Panc1 (cell line): ENCODE measurements around the gene ANKLE1. TPM values are rescaled to one million over a fixed set of nuclear protein-coding genes. Genes with fewer than 3 reads are reported as not detected.
A peak's percentile ranks its signal among the peaks of the same experiment; 100 is the strongest.

ENCODE experiments used
- ATAC-seq: fragments of 200-7000 bp; cut with Tn5 transposase; 2 replicates; pipeline ENCODE4 v1.9.1; 2020; ENCODE audit warnings: mild to moderate bottlenecking, moderate library complexity
- BruUV-seq: library from RNA; stranded (reverse); fragments of 400-500 nt; replicated peaks from 2 replicates; lab custom pipeline; 2021; lab: Mats Ljungman, UMichigan
- CTCF ChIA-PET: fragments of 300-600 bp; sonication (Branson Sonifier 250); formaldehyde crosslinking; loops from one replicate; lab custom pipeline; 2022; ENCODE audit warnings: antibody characterized with exemption; lab: Charles Lee
- POLR2A ChIA-PET: fragments of 300-600 bp; sonication (Branson Sonifier 250); formaldehyde crosslinking; loops from one replicate; lab custom pipeline; 2022; ENCODE audit warnings: antibody characterized with exemption; lab: Charles Lee
- DNase-seq: peaks from one replicate; pipeline ENCODE4 v3.0.0-alpha.2; 2010; ENCODE audit warnings: low read depth, low spot score
- H3K27ac ChIP-seq: 2 replicates; pipeline ENCODE4 v1.5.1; 2011; ENCODE audit warnings: mild to moderate bottlenecking, low read length, inconsistent platforms
- H3K27me3 ChIP-seq: fragments of 200-500 bp; sonication (Bioruptor generic); 2 replicates; pipeline ENCODE4 v1.6.0; 2014; ENCODE audit warnings: low read length, inconsistent platforms; ENCODE audit not compliant: control insufficient read depth, insufficient read depth
- H3K36me3 ChIP-seq: fragments of 200-500 bp; sonication (Bioruptor generic); 2 replicates; pipeline ENCODE4 v1.5.1; 2014; ENCODE audit warnings: inconsistent platforms, mild to moderate bottlenecking, low read length, moderate library complexity; ENCODE audit not compliant: control insufficient read depth, insufficient read depth
- H3K4me1 ChIP-seq: 2 replicates; pipeline ENCODE4 v1.5.1; 2011; ENCODE audit warnings: inconsistent platforms, mild to moderate bottlenecking, low read length, moderate library complexity; ENCODE audit not compliant: control insufficient read depth, insufficient read depth
- H3K4me3 ChIP-seq, 2 experiments: 2 replicates each; pipeline ENCODE4 v1.5.1; 2011 to 2012; ENCODE audit warnings: low read depth in 2 of 2, low read length in 2 of 2, mild to moderate bottlenecking in 2 of 2, inconsistent platforms in 1 of 2, moderate library complexity in 1 of 2
- H3K9me3 ChIP-seq: fragments of 200-500 bp; sonication (Bioruptor generic); 2 replicates; pipeline ENCODE4 v1.5.1; 2014; ENCODE audit warnings: low read depth, mild to moderate bottlenecking, inconsistent platforms, low read length, moderate library complexity; ENCODE audit not compliant: control insufficient read depth, insufficient read depth
- CTCF ChIP-seq: fragments of 450-650 bp; IDR thresholded peaks from 2 replicates; pipeline ENCODE4 v1.5.1; 2017; ENCODE audit warnings: mild to moderate bottlenecking
- POLR2AphosphoS5 ChIP-seq: IDR thresholded peaks from 2 replicates; pipeline ENCODE4 v1.6.1; 2012; ENCODE audit warnings: mild to moderate bottlenecking, low read depth, low read length, moderate library complexity
- REST ChIP-seq, 2 experiments: IDR thresholded peaks; 2 replicates each; pipeline ENCODE4 v1.6.1; 2011 to 2012; ENCODE audit warnings: low read depth in 2 of 2, control low read depth in 1 of 2, low read length in 1 of 2, mild to moderate bottlenecking in 1 of 2, moderate library complexity in 1 of 2; ENCODE audit not compliant: insufficient read depth in 1 of 2
- SIN3A ChIP-seq: IDR thresholded peaks from 2 replicates; pipeline ENCODE4 v1.6.1; 2012; ENCODE audit warnings: low read depth, mild to moderate bottlenecking, low read length, moderate library complexity, borderline replicate concordance; ENCODE audit not compliant: insufficient read depth
- TCF7L2 ChIP-seq: IDR thresholded peaks from 2 replicates; pipeline ENCODE4 v1.6.1; 2011; ENCODE audit warnings: mild to moderate bottlenecking, low read depth, low read length, inconsistent platforms
- in situ Hi-C: cut with HindIII; loops from 2 replicates; pipeline ENCODE4 v1.10.0; 2016; ENCODE audit warnings: low sequenced_read_pairs, low pct_unique_long_range_greater_than_20kb
- intact Hi-C: fragments of 100-400 bp; cut with micrococcal nuclease; formaldehyde crosslinking; loops from one replicate; pipeline ENCODE4 v1.10.0; 2022; ENCODE audit not compliant: unreplicated experiment
- total RNA-seq: library from RNA; stranded (reverse); gene quantifications from one replicate; pipeline ENCODE4 v1.2.1, GENCODE V29; 2021; ENCODE audit not compliant: unreplicated experiment

Gene ANKLE1
- total RNA-seq, 1 experiment from 2014 or later, result 1.1 TPM

- POLR2A ChIA-PET, result no interaction called here
- ATAC-seq (peak; percentile 31), DNase-seq (no peak)
- intact Hi-C loops (no loop called here), in situ Hi-C loops (no loop called here)
- Histone ChIP-seq H3K27ac (no peak overlapping the region), H3K27me3 (no peaks in the 10 kb centered on the region), H3K36me3 (no peaks in the 10 kb centered on the region), H3K4me3 (no peak overlapping the region), H3K9me3 (no peaks in the 10 kb centered on the region), H3K4me1 (no peaks in the 10 kb centered on the region)
- TF ChIP-seq CTCF (no peak), TCF7L2 (no peak), POLR2AphosphoS5 (no peak), SIN3A (no peak), REST (IDR thresholded peaks at IDR 0.05; ENCODE audit: insufficient read depth in 1 of 2, low read depth in 2 of 2, low read length in 1 of 2) (no peak)
- BruUV-seq, result no TSS peak
- CTCF ChIA-PET, result interaction anchor here (0.6 kb wide), 1 partner anchor 77 kb away, joined by 3 read pairs; no protein-coding TSS in a partner anchor
Observed at GRCh38 chr19:17321655-17322489, 40.2 kb downstream of the ANKLE1 start.

GRCh38 chr19:17322854-17323253 is 41.2 kb downstream of the ANKLE1 start:
- ATAC-seq, result peak; percentile 22; the same call in 1 of the 2 replicates
- no peaks in the 10 kb centered on the region for H3K9me3 ChIP-seq
- no peaks in the 10 kb centered on the region for H3K36me3 ChIP-seq
- in situ Hi-C loops (no loop called here), intact Hi-C loops (no loop called here)
- POLR2A ChIA-PET, result no interaction called here
- CTCF ChIA-PET, result no interaction called here
- H3K27ac ChIP-seq, result no peak overlapping the region
- H3K4me1 ChIP-seq, result no peaks in the 10 kb centered on the region
- no peaks in the 10 kb centered on the region for H3K27me3 ChIP-seq
- no peak for DNase-seq
- BruUV-seq, result no TSS peak
- no peak for TF ChIP-seq CTCF
- no peak for TF ChIP-seq REST (IDR thresholded peaks at IDR 0.05; ENCODE audit: insufficient read depth in 1 of 2, low read depth in 2 of 2, low read length in 1 of 2)
- no peak for TF ChIP-seq SIN3A
- TF ChIP-seq POLR2AphosphoS5, result no peak
- no peak for TF ChIP-seq TCF7L2
- H3K4me3 ChIP-seq, result no peak overlapping the region
